AG09309 (cell line): ENCODE data around the gene TMEM18.

ENCODE experiments used
- DNase-seq: peaks from one replicate; pipeline ENCODE4 v3.0.0-alpha.2; 2010; ENCODE audit warnings: low read depth
- H3K4me3 ChIP-seq: 2 replicates; pipeline ENCODE4 v1.5.1; 2011; ENCODE audit warnings: mild to moderate bottlenecking, low read depth, low read length, moderate library complexity; ENCODE audit not compliant: control insufficient read depth
- CTCF ChIP-seq: IDR thresholded peaks from 2 replicates; pipeline ENCODE4 v1.5.1; 2011; ENCODE audit warnings: mild to moderate bottlenecking, low read depth, low read length, inconsistent platforms; ENCODE audit not compliant: insufficient read depth, control insufficient read depth; ENCODE audit errors: missing control alignments

The TMEM18 gene

GRCh38 chr2:631741-632140, 45.5 kb downstream of the TMEM18 start:
- no peak for DNase-seq
- TF ChIP-seq CTCF = no peak
- no peak overlapping the region for H3K4me3 ChIP-seq

- no peak for TF ChIP-seq CTCF
- H3K4me3 ChIP-seq = no peak overlapping the region
- DNase-seq = no peak
Measured at GRCh38 chr2:630451-631320, 46.5 kb downstream of the TMEM18 start.

GRCh38 chr2:629961-630360, 47.2 kb downstream of the TMEM18 start:
- TF ChIP-seq CTCF = no peak
- no peak for DNase-seq
- no peak overlapping the region for H3K4me3 ChIP-seq

- no peak overlapping the region for H3K4me3 ChIP-seq
- no peak for TF ChIP-seq CTCF
- no peak for DNase-seq
Measured at GRCh38 chr2:628651-629050, 48.6 kb downstream of the TMEM18 start.

GRCh38 chr2:627926-628560, 49.2 kb downstream of the TMEM18 start:
- no peak for TF ChIP-seq CTCF
- H3K4me3 ChIP-seq = no peak overlapping the region
- DNase-seq = no peak

- no peak for DNase-seq
- no peak overlapping the region for H3K4me3 ChIP-seq
- TF ChIP-seq CTCF = no peak
Measured at GRCh38 chr2:627340-627709, 49.9 kb downstream of the TMEM18 start.
